T-helper 2 cell treated with Interferon-gamma antibody and Interleukin-4, amounts not matched to agents 100 ng/mL and 5 ng/mL, for 36 hours (primary cell): ENCODE results near the gene CDCA4. TPM values are rescaled to one million over a fixed set of nuclear protein-coding genes. Genes with fewer than 3 reads are reported as not detected.

Experiments used
- intact Hi-C: fragments of 100-400 bp; cut with micrococcal nuclease; formaldehyde crosslinking; loops from one replicate; pipeline ENCODE4 v1.15.1; 2023
- total RNA-seq: library from RNA; stranded (reverse); gene quantifications from 2 replicates; pipeline ENCODE4 v1.2.3, GENCODE V29; 2022

The CDCA4 gene
- total RNA-seq, 1 donor from 2014 or later = 52.6 TPM

GRCh38 chr14:104996032-104996431 is 24.9 kb downstream of the CDCA4 start:
- intact Hi-C loops = no loop called here

- intact Hi-C loops = no loop called here
Measured at GRCh38 chr14:104994978-104995377, 25.9 kb downstream of the CDCA4 start.

- intact Hi-C loops = no loop called here
Measured at GRCh38 chr14:104993808-104994591, 26.9 kb downstream of the CDCA4 start.

DNA sequence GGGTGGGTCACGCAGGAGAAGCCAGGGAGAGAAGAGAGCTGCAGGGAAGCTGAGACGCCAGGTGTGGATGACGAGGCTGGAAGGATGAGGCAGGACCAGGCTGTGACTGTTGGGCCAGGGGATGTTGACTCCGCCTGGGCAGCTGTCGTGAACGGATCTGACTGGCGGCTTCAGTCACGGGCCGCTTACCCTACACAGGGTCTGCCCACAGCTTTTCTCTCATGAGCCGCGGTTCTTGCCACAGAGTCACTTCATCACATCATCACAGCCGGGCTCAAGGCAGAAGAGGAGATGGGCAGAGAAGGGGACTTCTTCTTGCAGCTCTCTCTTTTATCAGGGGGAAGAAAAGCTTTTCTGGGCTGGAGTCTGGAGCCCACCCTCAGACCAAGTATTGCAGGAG is 27.6 kb downstream of the CDCA4 start:
- intact Hi-C loops = no loop called here

DNA sequence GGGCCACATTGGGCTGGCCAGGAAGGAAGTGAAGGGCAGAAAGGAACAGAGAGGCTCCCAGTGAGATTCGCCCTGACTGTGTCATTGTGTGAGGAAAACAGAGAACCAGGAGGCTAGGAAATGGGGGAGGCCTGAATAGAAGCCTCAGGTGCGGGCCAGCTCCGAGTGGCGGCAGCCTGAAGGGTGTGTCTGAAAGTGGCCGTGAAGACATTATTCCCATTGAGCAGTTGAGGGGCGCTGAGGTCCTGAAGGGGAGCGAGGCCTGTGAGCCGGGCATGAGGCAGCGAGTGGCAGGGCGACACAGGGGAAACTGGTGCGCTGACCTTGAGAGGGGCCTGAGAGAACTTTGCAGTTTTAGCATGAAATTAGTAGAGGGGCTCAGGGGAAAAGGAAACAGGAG is 28.4 kb downstream of the CDCA4 start:
- intact Hi-C loops = no loop called here

- intact Hi-C loops = no loop called here
Measured at GRCh38 chr14:104991896-104992230, 29.0 kb downstream of the CDCA4 start.

- intact Hi-C loops = loop anchor here (5.0 to 10.0 kb wide), 2 partner anchors 77 to 505 kb away; partner anchors contain the start of genes GPR132 and TEDC1
Measured at GRCh38 chr14:104989951-104990303, 31.0 kb downstream of the CDCA4 start.

DNA sequence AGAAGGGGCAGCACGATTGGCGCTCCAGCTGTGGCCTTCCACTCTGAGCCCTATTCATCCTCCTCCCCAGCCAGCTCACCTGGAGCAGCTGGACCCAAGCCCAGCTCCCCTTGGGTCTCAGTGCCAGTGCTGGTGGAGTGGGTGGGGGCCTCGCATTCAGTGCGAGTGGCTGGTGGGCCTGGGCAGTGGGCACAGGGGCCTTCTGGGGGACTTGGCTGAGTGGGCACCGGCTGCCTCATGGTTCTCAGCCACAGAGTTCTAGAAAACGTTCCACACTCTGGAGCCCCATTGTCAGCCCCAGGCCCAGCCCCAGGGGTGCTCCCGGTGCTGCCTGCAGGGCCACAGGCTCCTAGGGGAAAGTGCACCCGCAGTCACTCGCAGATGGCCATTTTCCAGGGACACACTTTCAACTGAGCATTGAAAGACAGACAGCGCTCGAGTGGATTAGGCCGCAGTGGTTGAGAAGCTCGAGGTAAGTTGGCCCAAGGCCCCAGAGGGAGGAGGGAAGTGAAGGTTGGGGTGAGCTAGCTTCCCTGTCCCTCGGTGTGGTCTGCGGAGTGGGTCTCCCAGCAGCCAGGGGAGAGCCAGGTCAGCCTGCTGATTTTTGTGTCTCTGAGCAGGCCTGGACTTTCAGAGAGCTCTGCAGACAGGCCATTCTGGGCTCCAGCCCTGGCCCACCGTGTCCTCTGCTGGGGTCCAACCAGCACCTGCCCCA is 31.5 kb downstream of the CDCA4 start:
- intact Hi-C loops = loop anchor here (5.0 to 10.0 kb wide), 2 partner anchors 78 to 505 kb away; partner anchors contain the start of genes GPR132 and TEDC1

- intact Hi-C loops = loop anchor here (2.0 to 10.0 kb wide), 3 partner anchors 81 to 508 kb away; partner anchors contain the start of genes GPR132, SIVA1 and TEDC1
Measured at GRCh38 chr14:104986487-104987164, 34.3 kb downstream of the CDCA4 start.

DNA sequence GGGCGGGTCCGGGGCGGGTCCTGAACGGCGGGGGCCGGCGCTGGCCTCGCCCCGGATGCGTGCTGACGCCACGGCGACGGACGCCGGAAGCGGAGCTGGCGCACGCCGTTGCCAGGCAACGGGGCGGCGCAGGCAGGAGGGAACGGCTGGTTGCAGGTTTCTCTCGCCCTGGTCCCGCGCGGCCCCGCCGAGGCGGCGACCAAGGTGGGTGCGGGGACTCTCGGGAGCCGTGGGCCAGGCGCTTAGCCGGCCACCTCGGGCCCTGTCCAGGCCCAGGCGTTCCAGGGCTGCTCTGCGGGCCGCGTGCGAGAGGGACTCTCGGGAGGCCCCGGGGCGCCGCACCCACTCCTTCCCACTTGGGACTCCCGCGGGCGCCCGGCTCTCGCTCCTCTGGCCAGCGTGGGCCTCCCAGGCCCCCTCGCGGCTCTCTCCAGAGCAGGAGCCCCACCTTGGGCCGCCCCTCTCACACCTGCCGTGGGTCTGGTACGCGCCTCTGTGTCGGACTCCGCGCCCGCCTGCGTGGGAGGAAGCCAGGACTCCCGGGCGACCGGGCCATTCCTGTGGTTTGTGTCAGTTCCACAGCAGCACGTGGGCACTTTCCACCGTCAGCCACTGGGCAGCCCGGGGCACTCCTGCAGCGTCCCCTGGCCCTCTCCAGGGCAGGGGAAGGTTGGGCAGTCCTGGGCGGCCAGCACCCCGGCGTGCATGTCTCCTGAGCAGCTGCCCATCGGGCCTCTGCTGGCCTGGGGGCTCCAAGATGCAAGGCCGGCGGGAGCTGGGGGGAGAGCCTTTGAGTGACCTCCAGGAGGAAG is 35.0 kb downstream of the CDCA4 start, which contains the start of gene CLBA1:
Gene CLBA1 (plus strand): TSS at position 114 of the 812 bp plus-strand sequence. CDS start 644 bp downstream, at position 758.
- intact Hi-C loops = loop anchor here (1.0 to 10.0 kb wide), 4 partner anchors 35 to 509 kb away; partner anchors contain the start of genes CDCA4, GPR132, SIVA1 and TEDC1

DNA sequence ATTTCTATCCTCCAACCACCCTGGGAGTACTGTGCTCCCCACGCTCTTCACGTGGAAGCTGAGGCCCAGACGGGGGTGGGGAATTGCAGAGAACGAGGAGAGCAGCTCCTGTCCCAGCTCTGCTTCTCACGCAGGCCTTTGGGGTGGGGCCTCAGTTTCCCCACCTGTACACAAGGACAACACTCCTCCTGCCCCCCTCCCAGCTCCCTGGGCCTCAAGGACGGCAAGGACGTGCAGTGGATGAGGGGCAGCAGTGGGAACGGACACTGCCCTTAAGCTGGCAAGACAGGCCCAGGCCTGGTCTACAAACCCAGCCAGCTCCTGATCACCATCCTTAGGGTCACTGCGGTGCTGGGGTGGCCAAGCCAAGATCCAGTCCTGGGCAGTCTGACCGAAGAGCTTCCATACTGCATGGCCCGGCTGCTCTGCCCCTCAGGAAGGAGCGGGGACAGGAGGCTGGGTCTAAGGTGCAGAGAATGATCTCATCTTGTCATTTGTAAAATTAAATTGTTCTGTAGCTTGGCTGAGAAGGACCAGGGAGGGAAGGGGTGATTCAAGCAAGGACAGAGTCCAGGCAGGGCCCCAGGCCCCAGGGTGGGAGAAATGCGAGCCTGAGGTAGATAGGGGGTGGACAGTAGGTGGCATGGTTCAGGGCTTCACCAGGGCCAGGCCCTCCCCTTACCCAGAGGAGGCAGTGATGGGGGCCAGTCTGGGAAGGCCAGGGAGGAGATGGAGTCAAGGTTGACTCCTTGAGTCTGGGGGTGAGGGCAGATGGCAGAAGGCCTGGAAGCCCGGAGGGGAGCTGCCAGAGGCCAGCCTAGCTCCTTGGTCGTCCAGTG is 36.6 kb downstream of the CDCA4 start:
- intact Hi-C loops = loop anchor here (10.0 kb wide), 1 partner anchor 511 kb away; the partner anchor contains the start of gene TEDC1

DNA sequence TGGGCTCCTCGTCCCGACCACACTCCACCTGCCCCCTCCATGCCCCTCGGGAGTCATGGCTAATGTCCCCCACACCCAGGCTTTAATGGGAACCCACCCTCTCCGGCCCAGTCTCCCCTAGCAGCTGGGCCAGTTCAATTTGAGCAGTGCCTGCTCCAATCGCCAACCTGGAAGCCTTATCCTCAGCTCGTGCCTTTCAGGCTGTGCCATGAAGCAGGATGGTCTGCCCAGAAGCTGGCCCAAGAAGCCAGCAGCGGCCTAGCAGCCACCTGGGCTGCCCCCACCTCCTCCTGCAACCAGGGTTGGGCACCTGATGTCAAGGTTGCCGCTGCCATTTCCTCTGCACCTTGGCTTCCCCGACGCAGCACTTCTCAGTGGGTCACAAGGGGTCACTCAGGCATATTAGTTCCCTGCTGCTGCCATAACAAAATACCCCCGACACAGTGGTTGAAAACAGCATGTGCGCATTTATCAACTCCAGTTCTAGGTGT is 37.6 kb downstream of the CDCA4 start:
- intact Hi-C loops = loop anchor here (10.0 kb wide), 1 partner anchor 512 kb away; the partner anchor contains the start of gene TEDC1

DNA sequence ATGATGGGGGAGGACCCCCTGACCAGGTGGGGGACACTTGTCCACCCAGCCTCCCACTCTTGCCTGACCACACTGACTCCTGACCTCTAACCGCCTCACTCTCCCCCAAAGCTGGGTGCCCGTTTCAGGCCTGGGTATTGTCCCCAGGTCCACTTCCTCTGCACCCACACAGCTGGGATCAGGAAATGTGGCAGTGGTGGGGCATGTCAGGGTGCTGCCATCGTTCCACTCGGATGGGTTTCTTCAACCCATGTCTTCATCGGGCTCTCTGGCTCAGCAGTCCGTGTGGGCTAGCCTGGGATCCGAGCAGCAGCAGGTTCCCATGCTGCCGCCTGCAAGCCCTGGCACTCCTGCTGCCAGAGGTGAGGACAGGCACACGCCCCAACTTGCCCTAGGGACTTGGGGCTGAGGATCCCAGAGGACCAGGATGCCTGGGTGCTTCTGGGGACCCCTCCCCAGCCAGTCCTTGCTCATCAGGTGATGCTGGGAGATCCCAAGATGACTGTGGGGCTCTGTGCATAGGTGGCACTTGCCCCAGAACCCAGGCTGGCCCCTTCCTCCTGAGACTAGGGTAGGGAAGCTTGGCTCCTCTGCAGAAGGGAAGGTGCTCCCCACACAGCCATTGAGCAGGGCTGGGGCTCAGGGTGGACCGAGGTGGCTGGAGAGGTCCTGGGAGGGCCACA is 38.2 kb downstream of the CDCA4 start:
- intact Hi-C loops = loop anchor here (10.0 kb wide), 1 partner anchor 512 kb away; the partner anchor contains the start of gene TEDC1

DNA sequence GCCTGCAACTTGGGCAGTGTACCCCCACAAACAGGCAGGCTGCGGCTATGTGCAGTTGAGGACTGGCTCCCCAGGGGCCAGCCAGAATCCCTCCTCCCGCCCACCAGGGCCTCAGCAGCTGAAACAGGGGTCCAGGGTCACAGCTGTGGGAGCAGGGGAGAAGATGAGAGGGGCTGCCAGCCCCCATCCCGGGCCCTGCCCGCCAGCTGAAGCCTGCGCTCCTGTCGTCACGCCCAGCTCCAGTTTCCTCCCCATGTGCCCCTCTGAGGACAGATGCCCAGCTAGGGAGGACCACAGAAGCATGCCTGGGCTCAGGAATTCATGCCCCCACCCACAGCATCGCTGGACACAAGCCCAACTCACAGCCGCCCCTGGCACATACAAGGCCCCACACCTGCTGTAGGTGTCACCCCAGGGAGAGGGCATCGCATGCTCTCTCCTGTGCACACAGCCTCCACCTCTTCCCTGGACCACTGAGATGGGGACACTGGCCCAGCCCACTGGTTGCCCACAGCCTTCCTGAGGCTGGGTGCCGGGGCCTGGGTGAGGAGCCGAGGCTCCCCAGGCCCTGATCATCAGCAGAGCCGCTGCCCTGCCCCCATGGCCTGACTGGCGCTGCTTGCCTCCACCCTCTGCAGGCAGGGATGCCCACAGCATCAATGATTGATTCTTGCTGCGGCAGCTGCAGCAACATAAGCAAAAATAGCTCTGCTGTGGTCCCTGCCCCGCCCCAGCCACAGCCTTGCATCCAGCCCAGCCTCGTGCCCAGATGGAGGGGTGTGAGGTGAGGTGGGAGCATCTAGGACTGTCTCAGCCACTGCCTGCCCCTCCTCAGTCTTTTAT is 39.0 kb downstream of the CDCA4 start:
- intact Hi-C loops = loop anchor here (10.0 kb wide), 1 partner anchor 513 kb away; the partner anchor contains the start of gene TEDC1

DNA sequence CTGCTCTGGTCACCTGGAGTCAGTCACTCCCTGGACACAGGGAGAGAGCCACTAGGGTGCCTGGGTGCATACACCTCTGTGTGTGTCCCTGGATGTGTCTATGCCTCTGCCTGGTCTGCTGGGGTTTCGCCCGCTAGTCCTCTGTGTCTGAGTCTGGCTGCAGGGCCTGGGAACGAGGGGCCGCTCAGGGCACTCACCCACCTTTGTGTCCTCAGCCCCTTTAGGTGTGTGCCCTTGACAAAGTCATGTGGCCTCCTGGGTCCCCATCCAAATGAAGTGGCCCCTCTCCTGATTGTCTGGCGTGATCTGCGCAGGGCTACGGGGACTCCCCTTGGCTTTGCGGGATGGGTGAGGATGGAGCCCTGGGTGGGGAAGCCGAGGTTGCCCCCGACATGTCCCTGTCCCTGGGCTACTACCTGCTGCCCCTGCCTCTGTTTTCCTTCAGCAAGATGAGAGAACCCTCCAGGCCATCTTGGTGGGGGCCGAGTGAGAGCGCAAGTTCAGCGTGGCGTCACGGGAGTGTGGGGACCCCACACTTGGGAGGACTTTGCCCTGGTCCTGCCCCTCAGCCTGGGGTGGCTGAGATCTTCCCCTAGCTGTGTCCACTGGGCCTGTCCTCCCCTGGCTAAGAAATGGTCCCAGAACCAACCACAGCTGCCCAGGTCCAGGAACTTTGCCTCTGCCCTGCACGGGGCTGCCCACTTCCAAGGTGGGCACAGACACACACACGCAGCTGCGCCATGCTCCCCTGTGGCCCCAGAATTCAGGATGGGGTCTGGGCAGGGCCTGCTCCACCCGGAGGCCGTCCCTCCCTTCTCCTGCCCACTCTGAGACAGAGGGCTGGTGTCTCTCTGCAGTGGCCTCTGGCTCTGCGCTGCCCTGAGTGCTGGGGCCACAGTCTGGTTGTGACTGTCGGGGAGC is 40.0 kb downstream of the CDCA4 start:
- intact Hi-C loops = loop anchor here (10.0 kb wide), 1 partner anchor 514 kb away; the partner anchor contains the start of gene TEDC1

DNA sequence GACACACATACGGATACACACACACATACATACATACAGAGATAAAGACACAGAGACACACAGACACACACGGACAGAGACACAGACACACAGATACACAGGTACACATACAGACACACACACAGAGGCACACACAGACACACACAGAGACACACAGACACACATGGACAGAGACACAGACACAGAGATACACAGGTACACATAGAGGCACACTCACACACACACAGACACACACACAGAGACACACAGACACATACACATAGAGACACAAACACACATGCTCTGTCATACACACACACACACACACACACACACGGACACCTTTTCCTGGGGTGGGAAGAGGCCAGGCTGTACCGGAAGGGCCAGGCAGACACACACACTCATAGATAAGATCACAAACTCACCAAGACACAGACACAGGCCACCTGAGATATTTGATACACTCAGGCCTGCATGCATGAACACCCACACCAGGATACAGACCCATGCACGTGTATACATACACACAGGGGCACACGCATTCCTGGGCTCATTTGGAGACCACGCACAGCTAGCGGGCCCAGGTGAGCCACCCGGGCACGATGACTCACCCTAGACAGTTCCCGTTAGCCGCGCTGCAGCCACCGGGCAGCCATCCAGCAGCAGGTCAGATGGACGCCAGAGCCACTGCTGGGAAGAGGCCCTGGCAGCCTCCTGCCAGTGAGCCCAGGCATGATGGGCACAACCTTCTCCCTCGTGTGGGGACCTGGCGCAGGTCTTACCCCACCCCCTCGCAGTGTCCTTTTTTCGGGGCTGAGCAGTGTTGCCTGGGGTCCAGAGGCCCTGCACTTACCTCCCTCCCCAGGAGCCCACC is 40.9 kb downstream of the CDCA4 start:
- intact Hi-C loops = loop anchor here (5.0 to 10.0 kb wide), 2 partner anchors 47 to 515 kb away; partner anchors contain the start of gene TEDC1
